HG02938 (cell line): ENCODE data around the gene OR11H6.
"Not testable (repeated sequence)": the region's sequence is repeated elsewhere in the genome, so short reads cannot be mapped to it uniquely, and the experiment has no call there.

Source experiments
- ATAC-seq: cut with Tn5 transposase; IDR thresholded peaks from one replicate; pipeline ENCODE4 v1.9.1; 2021; ENCODE audit warnings: mild to moderate bottlenecking, moderate library complexity; ENCODE audit not compliant: unreplicated experiment

Gene OR11H6

DNA sequence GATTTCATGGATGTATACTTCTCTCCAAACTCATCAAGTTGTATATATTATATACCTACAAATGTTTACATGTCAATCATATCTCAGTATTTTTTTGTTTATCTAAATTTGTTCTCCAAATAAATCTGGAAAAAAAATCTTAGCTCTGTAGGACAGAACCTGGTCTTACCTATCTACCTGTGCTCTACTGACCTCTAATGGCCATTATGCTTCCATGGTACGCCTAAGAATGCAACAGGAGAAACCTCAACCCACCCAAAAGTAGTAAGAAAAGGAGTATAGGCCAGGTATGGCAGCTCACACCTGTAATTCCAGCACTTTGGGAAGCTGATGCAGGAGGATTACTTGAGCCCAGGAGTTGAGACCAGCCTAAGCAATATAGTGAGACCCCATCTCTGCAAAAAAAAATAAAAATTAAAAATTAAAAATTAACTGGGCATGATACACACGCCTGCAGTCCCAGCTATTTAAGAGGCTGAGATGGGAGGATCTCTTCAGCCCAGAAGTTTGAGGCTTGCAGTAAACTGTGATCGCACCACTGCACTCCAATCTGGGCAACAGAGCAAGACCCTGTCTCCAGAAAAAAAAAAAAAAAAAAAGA, 24.2 kb downstream of the OR11H6 start:
- no peak for ATAC-seq

DNA sequence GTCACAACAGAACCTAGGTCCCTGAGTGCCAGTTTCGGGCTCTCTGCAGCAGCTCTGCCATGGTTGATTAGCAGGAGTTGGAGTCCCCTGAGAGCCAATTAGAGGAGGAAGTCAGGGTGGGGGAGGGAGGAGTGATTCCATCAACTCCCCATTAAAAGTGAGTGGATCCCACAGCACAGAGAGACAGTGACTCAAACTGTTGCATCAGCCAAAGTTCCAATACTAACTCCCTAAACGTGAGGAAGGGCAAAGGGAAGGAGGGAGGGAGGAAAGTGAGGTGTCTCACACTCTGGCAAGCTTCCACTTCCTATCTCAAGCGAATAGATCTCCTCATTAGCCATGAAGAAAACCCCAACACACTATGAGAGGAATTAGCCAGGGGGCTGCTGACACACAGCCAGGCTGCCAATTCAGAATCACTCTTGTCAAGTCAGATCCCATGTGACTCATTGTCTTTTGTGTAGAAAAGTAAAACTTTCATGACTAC, 39.2 kb downstream of the OR11H6 start:
- ATAC-seq: no peak

DNA sequence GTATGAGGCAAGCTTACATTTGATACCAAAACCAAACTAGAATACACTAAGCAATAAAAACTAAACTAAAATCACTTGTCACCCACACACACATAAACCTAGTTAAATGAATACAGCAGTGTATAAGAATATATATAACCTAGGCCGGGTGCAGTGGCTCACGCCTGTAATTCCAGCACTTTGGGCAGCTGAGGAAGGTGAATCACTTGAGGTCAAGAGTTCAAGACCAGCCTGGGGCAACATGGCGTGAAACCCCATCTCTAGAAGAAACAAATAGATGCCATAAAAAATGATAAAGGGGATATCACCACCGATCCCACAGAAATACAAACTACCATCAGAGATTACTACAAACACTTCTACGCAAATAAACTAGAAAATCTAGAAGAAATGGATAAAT, 40.9 kb downstream of the OR11H6 start:
- ATAC-seq: not testable (repeated sequence)

DNA sequence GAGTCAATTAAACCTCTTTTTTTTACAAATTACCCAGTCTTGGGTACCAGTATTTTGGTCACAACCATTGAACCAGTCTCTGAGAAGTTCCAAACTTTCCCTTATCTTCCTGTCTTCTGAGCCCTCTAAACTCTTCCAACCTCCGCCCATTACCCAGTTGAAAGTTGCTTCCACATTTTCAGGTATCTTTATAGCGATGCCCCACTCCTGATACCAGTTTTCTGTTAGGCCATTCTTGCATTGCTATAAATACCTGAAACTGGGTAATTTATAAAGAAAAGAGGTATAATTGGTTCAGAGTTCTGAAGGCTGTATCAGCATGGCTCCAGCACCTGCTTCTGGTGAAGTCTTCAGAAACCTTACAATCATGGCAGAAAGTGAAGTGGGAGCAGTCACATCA, 50.6 kb downstream of the OR11H6 start:
- ATAC-seq: no peak
